Liver (tissue), 9 donors: ENCODE results near the gene PACC1. TPM values are rescaled to one million over a fixed set of nuclear protein-coding genes. Genes with fewer than 3 reads are reported as not detected.
"Not testable (repeated sequence)": the region's sequence is repeated elsewhere in the genome, so short reads cannot be mapped to it uniquely, and the experiment has no call there.

Source experiments
- DNase-seq: peaks from one replicate; pipeline ENCODE4 v3.0.0-alpha.2; 2017; ENCODE audit warnings: low spot score
- H3K27ac ChIP-seq, 2 donors: one replicate each; pipeline ENCODE4 v1.7.0; 2013; ENCODE audit warnings: inconsistent platforms in 2 of 2, low read length in 2 of 2, control low read depth in 1 of 2, low read depth in 1 of 2, mild to moderate bottlenecking in 1 of 2
- H3K27me3 ChIP-seq, 4 donors: one replicate each; pipeline versions ENCODE4 v1.6.1 to v1.7.0; 2013; ENCODE audit warnings: low read length in 3 of 4, inconsistent platforms in 1 of 4, mild to moderate bottlenecking in 1 of 4, moderate library complexity in 1 of 4; ENCODE audit not compliant: control insufficient read depth in 4 of 4, insufficient read depth in 4 of 4
- H3K36me3 ChIP-seq, 4 donors: one replicate each; pipeline versions ENCODE4 v1.6.1 to v1.7.0; 2013; ENCODE audit warnings: low read length in 3 of 4, mild to moderate bottlenecking in 3 of 4, low read depth in 1 of 4, moderate library complexity in 1 of 4; ENCODE audit not compliant: control insufficient read depth in 4 of 4, insufficient read depth in 3 of 4
- H3K4me1 ChIP-seq, 4 donors: one replicate each; pipeline versions ENCODE4 v1.6.1 to v1.7.0; 2013; ENCODE audit warnings: low read length in 3 of 4, mild to moderate bottlenecking in 3 of 4, moderate library complexity in 1 of 4; ENCODE audit not compliant: control insufficient read depth in 4 of 4, insufficient read depth in 4 of 4
- H3K4me3 ChIP-seq, 3 donors: one replicate each; pipeline versions ENCODE4 v1.6.1 to v1.7.0; 2013; ENCODE audit warnings: low read length in 3 of 3, control low read depth in 1 of 3, low read depth in 1 of 3, mild to moderate bottlenecking in 1 of 3
- H3K9ac ChIP-seq, 2 donors: one replicate each; pipeline ENCODE4 v1.7.0; 2013; ENCODE audit warnings: low read length in 2 of 2, mild to moderate bottlenecking in 2 of 2, moderate library complexity in 2 of 2, control low read depth in 1 of 2, low read depth in 1 of 2
- H3K9me3 ChIP-seq, 4 donors: one replicate each; pipeline versions ENCODE4 v1.6.1 to v1.7.0; 2013; ENCODE audit warnings: low read length in 3 of 4; ENCODE audit not compliant: control insufficient read depth in 4 of 4
- EGR1 ChIP-seq, 2 donors: IDR thresholded peaks; 2 replicates each; pipeline ENCODE4 v1.6.1; 2016 to 2018; ENCODE audit warnings: antibody characterized with exemption in 2 of 2, low read depth in 2 of 2
- FOXA1 ChIP-seq: IDR thresholded peaks from 2 replicates; pipeline ENCODE4 v1.6.1; 2016; ENCODE audit warnings: antibody characterized with exemption
- FOXA2 ChIP-seq: IDR thresholded peaks from 2 replicates; pipeline ENCODE4 v1.6.1; 2016; ENCODE audit warnings: antibody characterized with exemption
- GABPA ChIP-seq, 2 donors: IDR thresholded peaks in 1 of 2; conservative IDR thresholded peaks in 1 of 2; 2 replicates each; pipeline ENCODE4 v1.6.1; 2016; ENCODE audit warnings: antibody characterized with exemption in 2 of 2, mild to moderate bottlenecking in 1 of 2, moderate library complexity in 1 of 2
- HNF4A ChIP-seq, 2 donors: conservative IDR thresholded peaks; 2 replicates each; pipeline ENCODE4 v1.6.1; 2016; ENCODE audit warnings: antibody characterized with exemption in 2 of 2, mild to moderate bottlenecking in 2 of 2
- HNF4G ChIP-seq: IDR thresholded peaks from 2 replicates; pipeline ENCODE4 v1.6.1; 2016; ENCODE audit warnings: antibody characterized with exemption
- JUND ChIP-seq, 2 donors: IDR thresholded peaks; 2 replicates each; pipeline ENCODE4 v1.6.1; 2016; ENCODE audit warnings: antibody characterized with exemption in 2 of 2
- NR2F2 ChIP-seq: IDR thresholded peaks from 2 replicates; pipeline ENCODE4 v1.6.1; 2016; ENCODE audit warnings: antibody characterized with exemption
- RAD21 ChIP-seq, 2 donors: IDR thresholded peaks; 2 replicates each; pipeline ENCODE4 v1.6.1; 2016; ENCODE audit warnings: antibody characterized with exemption in 2 of 2, mild to moderate bottlenecking in 2 of 2
- REST ChIP-seq: IDR thresholded peaks from 2 replicates; pipeline ENCODE4 v1.6.1; 2016; ENCODE audit warnings: antibody characterized with exemption, mild to moderate bottlenecking
- RXRA ChIP-seq, 2 donors: IDR thresholded peaks; 2 replicates each; pipeline ENCODE4 v1.6.1; 2017 to 2018; ENCODE audit warnings: antibody characterized with exemption in 2 of 2, mild to moderate bottlenecking in 1 of 2
- SP1 ChIP-seq: IDR thresholded peaks from 2 replicates; pipeline ENCODE4 v1.6.1; 2018; ENCODE audit warnings: antibody characterized with exemption, mild to moderate bottlenecking
- TAF1 ChIP-seq: conservative IDR thresholded peaks from 2 replicates; pipeline ENCODE4 v1.6.1; 2016; ENCODE audit warnings: antibody characterized with exemption, mild to moderate bottlenecking
- YY1 ChIP-seq: IDR thresholded peaks from 2 replicates; pipeline ENCODE4 v1.6.1; 2016; ENCODE audit warnings: antibody characterized with exemption, mild to moderate bottlenecking
- ZBTB33 ChIP-seq: IDR thresholded peaks from 2 replicates; pipeline ENCODE4 v1.6.1; 2016; ENCODE audit warnings: antibody characterized with exemption
- WGBS: extraction: QIAGEN DNeasy Blood & Tissue Kit; methylation state at CpG from one replicate; pipeline ENCODE4 v1.1.7; 2013; 5-methylcytosine and 5-hydroxymethylcytosine counted together
- polyA plus RNA-seq, 2 donors: library from polyadenylated mRNA; stranded (reverse) in 1 of 2; unstranded in 1 of 2; fragments of 200-250 nt in 1 of 2; fragments of >200 nt in 1 of 2; fragmentation: Nextera tagmentation in 1 of 2; extraction: Ambion mirVana in 1 of 2; gene quantifications; one replicate each; pipeline versions ENCODE4 v1.2.1 to v1.2.3, GENCODE V29; 2013 to 2015
- total RNA-seq, 2 donors: library from RNA; depleted of rRNA; stranded (reverse); fragments of >200 nt; gene quantifications; one replicate each; pipeline ENCODE4 v1.2.3, GENCODE V29; 2014
- TF ChIP-seq, protein P1 (sequence below): IDR thresholded peaks from 2 replicates; pipeline ENCODE4 v1.6.1; 2016; ENCODE audit warnings: antibody characterized with exemption
- TF ChIP-seq, protein P2 (sequence below): IDR thresholded peaks from 2 replicates; pipeline ENCODE4 v1.6.1; 2016; ENCODE audit warnings: antibody characterized with exemption
- TF ChIP-seq, protein P3 (sequence below): fragments of 150-350 bp; IDR thresholded peaks from 2 replicates; pipeline ENCODE4 v1.5.1; 2017; ENCODE audit warnings: improper control_type of control experiment, low read depth, low read length; ENCODE audit not compliant: missing input control
- donor health status: healthy.
- donor health status: healthy.
- donor health status: healthy.
- donor health status: healthy.
- donor health status: healthy.

Gene PACC1
- total and polyA plus RNA-seq, 4 donors, result 1.4 to 3.4 (median 1.7) TPM

- Histone ChIP-seq H3K9me3 (peaks cover 0 to 2% (median under 1%) of the 10 kb centered on the region in 4 donors), H3K27ac (no peak overlapping the region), H3K27me3 (no peaks in the 10 kb centered on the region), H3K4me1 (no peaks in the 10 kb centered on the region), H3K9ac (no peak overlapping the region), H3K36me3 (peaks cover 0 to 1% (median 0%) of the 10 kb centered on the region in 4 donors), H3K4me3 (no peak overlapping the region)
- TF ChIP-seq NR2F2 (no peak), EGR1 (IDR thresholded peaks at IDR 0.05; ENCODE audit: low read depth in 2 of 2) (no peak), HNF4G (no peak)
- WGBS, result 98% methylated on average over 3 of the region's 3 CpGs
- no peak for DNase-seq
Measured at GRCh38 chr1:212396638-212397037, 18.0 kb downstream of the PACC1 start.

DNA sequence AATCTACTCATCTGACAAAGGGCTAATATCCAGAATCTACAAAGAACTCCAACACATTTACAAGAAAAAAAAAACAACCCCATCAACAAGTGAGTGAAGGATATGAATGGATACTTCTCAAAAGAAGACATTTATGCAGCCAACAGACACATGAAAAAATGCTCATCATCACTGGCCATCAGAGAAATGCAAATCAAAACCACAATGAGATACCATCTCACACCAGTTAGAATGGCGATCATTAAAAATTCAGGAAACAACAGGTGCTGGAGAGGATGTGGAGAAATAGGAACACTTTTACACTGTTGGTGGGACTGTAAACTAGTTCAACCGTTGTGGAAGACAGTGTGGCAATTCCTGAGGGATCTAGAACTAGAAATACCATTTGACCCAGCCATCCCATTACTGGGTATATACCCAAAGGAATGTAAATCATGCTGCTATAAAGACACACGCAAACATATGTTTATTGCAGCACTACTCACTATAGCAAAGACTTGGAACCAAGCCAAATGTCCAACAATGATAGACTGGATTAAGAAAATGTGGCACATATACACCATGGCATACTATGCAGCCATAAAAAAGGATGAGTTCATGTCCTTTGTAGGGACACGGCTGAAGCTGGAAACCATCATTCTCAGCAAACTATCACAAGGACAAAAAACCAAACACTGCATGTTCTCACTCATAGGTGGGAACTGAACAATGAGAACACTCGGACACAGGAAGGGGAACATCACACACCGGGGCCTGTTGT is 18.8 kb downstream of the PACC1 start:
- WGBS, result 97% methylated on average over 5 of the region's 6 CpGs
- H3K9me3 ChIP-seq, H3K27ac ChIP-seq, H3K9ac ChIP-seq, H3K27me3 ChIP-seq, DNase-seq, H3K4me1 ChIP-seq, H3K36me3 ChIP-seq: not testable (repeated sequence)
- H3K4me3 ChIP-seq, result peak overlapping the region in 1 of 3 donors; percentile 23

GRCh38 chr1:212388985-212389716 is 25.5 kb downstream of the PACC1 start:
- H3K27me3 ChIP-seq, result no peaks in the 10 kb centered on the region
- no peak overlapping the region for H3K4me3 ChIP-seq
- no peaks in the 10 kb centered on the region for H3K9me3 ChIP-seq
- no peak for DNase-seq
- H3K4me1 ChIP-seq, result no peaks in the 10 kb centered on the region
- 95% methylated on average over 1 of the region's 1 CpG for WGBS
- peaks cover 0 to 5% (median 4%) of the 10 kb centered on the region in 4 donors for H3K36me3 ChIP-seq
- H3K9ac ChIP-seq, result no peak overlapping the region
- no peak for TF ChIP-seq ZBTB33
- no peak for TF ChIP-seq SP1
- no peak for TF ChIP-seq FOXA2
- TF ChIP-seq REST, result no peak
- TF ChIP-seq, protein P1, sequence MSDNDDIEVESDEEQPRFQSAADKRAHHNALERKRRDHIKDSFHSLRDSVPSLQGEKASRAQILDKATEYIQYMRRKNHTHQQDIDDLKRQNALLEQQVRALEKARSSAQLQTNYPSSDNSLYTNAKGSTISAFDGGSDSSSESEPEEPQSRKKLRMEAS, result no peak
- TF ChIP-seq TAF1, result no peak
- TF ChIP-seq RAD21 (IDR thresholded peaks at IDR 0.05), result no peak
- TF ChIP-seq, protein P2, sequence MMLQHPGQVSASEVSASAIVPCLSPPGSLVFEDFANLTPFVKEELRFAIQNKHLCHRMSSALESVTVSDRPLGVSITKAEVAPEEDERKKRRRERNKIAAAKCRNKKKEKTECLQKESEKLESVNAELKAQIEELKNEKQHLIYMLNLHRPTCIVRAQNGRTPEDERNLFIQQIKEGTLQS, result no peak
- TF ChIP-seq NR2F2, result no peak
- no peak for TF ChIP-seq EGR1 (IDR thresholded peaks at IDR 0.05; ENCODE audit: low read depth in 2 of 2)
- TF ChIP-seq FOXA1, result no peak
- TF ChIP-seq GABPA (IDR thresholded peaks at IDR 0.05 in 1 of 2, conservative IDR thresholded peaks at IDR 0.05 in 1 of 2), result no peak
- TF ChIP-seq HNF4G, result no peak
- TF ChIP-seq YY1, result no peak
- TF ChIP-seq JUND (IDR thresholded peaks at IDR 0.05), result no peak
- TF ChIP-seq RXRA (IDR thresholded peaks at IDR 0.05), result no peak
- no peak for TF ChIP-seq HNF4A (conservative IDR thresholded peaks at IDR 0.05)
- TF ChIP-seq, protein P3, sequence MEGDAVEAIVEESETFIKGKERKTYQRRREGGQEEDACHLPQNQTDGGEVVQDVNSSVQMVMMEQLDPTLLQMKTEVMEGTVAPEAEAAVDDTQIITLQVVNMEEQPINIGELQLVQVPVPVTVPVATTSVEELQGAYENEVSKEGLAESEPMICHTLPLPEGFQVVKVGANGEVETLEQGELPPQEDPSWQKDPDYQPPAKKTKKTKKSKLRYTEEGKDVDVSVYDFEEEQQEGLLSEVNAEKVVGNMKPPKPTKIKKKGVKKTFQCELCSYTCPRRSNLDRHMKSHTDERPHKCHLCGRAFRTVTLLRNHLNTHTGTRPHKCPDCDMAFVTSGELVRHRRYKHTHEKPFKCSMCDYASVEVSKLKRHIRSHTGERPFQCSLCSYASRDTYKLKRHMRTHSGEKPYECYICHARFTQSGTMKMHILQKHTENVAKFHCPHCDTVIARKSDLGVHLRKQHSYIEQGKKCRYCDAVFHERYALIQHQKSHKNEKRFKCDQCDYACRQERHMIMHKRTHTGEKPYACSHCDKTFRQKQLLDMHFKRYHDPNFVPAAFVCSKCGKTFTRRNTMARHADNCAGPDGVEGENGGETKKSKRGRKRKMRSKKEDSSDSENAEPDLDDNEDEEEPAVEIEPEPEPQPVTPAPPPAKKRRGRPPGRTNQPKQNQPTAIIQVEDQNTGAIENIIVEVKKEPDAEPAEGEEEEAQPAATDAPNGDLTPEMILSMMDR, result no peak
- H3K27ac ChIP-seq, result no peak overlapping the region
